Endothelial cell of umbilical vein (primary cell): ENCODE data around the gene GDF2.

Experiments
- EZH2 ChIP-seq: IDR thresholded peaks from 2 replicates; pipeline ENCODE4 v1.6.1; 2012; ENCODE audit warnings: borderline replicate concordance, low read depth, mild to moderate bottlenecking, moderate library complexity, low read length, inconsistent platforms; ENCODE audit not compliant: severe bottlenecking
- FOS ChIP-seq: IDR thresholded peaks from 2 replicates; pipeline ENCODE4 v1.6.1; 2011; ENCODE audit warnings: mild to moderate bottlenecking, low read length, moderate library complexity, borderline replicate concordance; ENCODE audit not compliant: insufficient read depth
- GATA2 ChIP-seq: IDR thresholded peaks from 2 replicates; pipeline ENCODE4 v1.7.0; 2011; ENCODE audit warnings: low read depth, mild to moderate bottlenecking, moderate library complexity, mixed read lengths, low read length; ENCODE audit not compliant: insufficient read length, insufficient read depth
- JUN ChIP-seq: IDR thresholded peaks from 2 replicates; pipeline ENCODE4 v1.6.1; 2011; ENCODE audit warnings: borderline replicate concordance, low read depth; ENCODE audit not compliant: insufficient read length, insufficient read depth
- MAX ChIP-seq: IDR thresholded peaks from 2 replicates; pipeline ENCODE4 v1.6.1; 2011; ENCODE audit not compliant: insufficient read depth, insufficient read length
- POLR2A ChIP-seq: IDR thresholded peaks from 2 replicates; pipeline ENCODE4 v1.6.1; 2012; ENCODE audit warnings: low read depth, mild to moderate bottlenecking, control low read depth, low read length
- POLR2AphosphoS5 ChIP-seq: IDR thresholded peaks from 2 replicates; pipeline ENCODE4 v1.6.1; 2012; ENCODE audit warnings: low read depth, mild to moderate bottlenecking, control low read depth, low read length, moderate library complexity; ENCODE audit not compliant: insufficient read depth
- TF ChIP-seq, protein P1 (sequence below), 2 donors: IDR thresholded peaks; 1 replicate in 1 of 2; 2 replicates in 1 of 2; pipeline ENCODE4 v1.5.1; 2011; ENCODE audit warnings: low read length in 2 of 2, mild to moderate bottlenecking in 2 of 2, moderate library complexity in 2 of 2, control low read depth in 1 of 2, inconsistent platforms in 1 of 2, low read depth in 1 of 2; ENCODE audit not compliant: insufficient read depth in 1 of 2; ENCODE audit errors: extremely low read depth in 1 of 2

- TF ChIP-seq POLR2A (no peak), MAX (no peak), POLR2AphosphoS5 (no peak), JUN (no peak), EZH2 (no peak), FOS (no peak), GATA2 (no peak)
- TF ChIP-seq, protein P1, sequence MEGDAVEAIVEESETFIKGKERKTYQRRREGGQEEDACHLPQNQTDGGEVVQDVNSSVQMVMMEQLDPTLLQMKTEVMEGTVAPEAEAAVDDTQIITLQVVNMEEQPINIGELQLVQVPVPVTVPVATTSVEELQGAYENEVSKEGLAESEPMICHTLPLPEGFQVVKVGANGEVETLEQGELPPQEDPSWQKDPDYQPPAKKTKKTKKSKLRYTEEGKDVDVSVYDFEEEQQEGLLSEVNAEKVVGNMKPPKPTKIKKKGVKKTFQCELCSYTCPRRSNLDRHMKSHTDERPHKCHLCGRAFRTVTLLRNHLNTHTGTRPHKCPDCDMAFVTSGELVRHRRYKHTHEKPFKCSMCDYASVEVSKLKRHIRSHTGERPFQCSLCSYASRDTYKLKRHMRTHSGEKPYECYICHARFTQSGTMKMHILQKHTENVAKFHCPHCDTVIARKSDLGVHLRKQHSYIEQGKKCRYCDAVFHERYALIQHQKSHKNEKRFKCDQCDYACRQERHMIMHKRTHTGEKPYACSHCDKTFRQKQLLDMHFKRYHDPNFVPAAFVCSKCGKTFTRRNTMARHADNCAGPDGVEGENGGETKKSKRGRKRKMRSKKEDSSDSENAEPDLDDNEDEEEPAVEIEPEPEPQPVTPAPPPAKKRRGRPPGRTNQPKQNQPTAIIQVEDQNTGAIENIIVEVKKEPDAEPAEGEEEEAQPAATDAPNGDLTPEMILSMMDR (IDR thresholded peaks at IDR 0.05; ENCODE audit: extremely low read depth in 1 of 2, insufficient read depth in 1 of 2, low read depth in 1 of 2, low read length in 2 of 2), result no peak
These were observed 38.4 kb upstream of the GDF2 start for GRCh38 chr10:47283848-47284247.
